ENCODE results near the gene ATP1B1. TPM values are rescaled to one million over a fixed set of nuclear protein-coding genes. Genes with fewer than 3 reads are reported as not detected.

The ATP1B1 gene
- total and polyA plus RNA-seq, 2 donors (not counting 1 experiment from before 2014, with no cell fraction given), result 1.4 to 1.7 TPM

- POLR2A ChIA-PET, result no interaction called here
- peaks cover 39% of the 10 kb centered on the region for H3K27me3 Mint-ChIP-seq
These were observed 1.2 kb downstream of the ATP1B1 start for GRCh38 chr1:169107603-169108208.

More at GRCh38 chr1:169107603-169108208, 1.2 kb downstream of the ATP1B1 start:
- TF ChIP-seq CTCF (IDR thresholded peaks at IDR 0.05), result no peak
- TF ChIP-seq EZH2 (IDR thresholded peaks at IDR 0.05; ENCODE audit: borderline replicate concordance, insufficient read depth, low read depth, low read length, poor library complexity, severe bottlenecking), result no peak
- Histone ChIP-seq H3K27me3 (replicated peaks in 1 of 4; ENCODE audit: control extremely low read depth in 1 of 4, control insufficient read depth in 3 of 4, insufficient read depth in 4 of 4, low read length in 3 of 4) (peaks cover 0 to 46% (median 26%) of the 10 kb centered on the region in 4 experiments), H3K27ac (ENCODE audit: low read length in 2 of 2) (no peak overlapping the region), H3K36me3 (replicated peaks in 1 of 2; ENCODE audit: control extremely low read depth in 1 of 2, control insufficient read depth in 1 of 2, extremely low read depth in 1 of 2, insufficient read depth in 2 of 2, low read length in 1 of 2) (no peaks in the 10 kb centered on the region), H2AFZ (ENCODE audit: insufficient read depth, low read depth, low read length, poor library complexity, severe bottlenecking) (peak overlapping the region; percentile 78), H3K9ac (ENCODE audit: low read length) (peak overlapping the region; percentile 71), H4K20me1 (ENCODE audit: control insufficient read depth, insufficient read depth, low read length, poor library complexity, severe bottlenecking) (no peaks in the 10 kb centered on the region), H3K79me2 (ENCODE audit: control insufficient read depth, insufficient read depth, low read length) (no peaks in the 10 kb centered on the region), H3K4me2 (replicated peaks; ENCODE audit: low read depth, low read length, poor library complexity, severe bottlenecking) (peak overlapping the region; percentile 93), H3K4me1 (ENCODE audit: control insufficient read depth in 2 of 2, insufficient read depth in 2 of 2, low read length in 2 of 2) (peaks cover 17 to 18% of the 10 kb centered on the region in 2 donors), H3K4me3 (ENCODE audit: control extremely low read depth in 1 of 5, extremely low read depth in 1 of 5, insufficient read depth in 1 of 5, low read depth in 2 of 5, low read length in 4 of 5) (peak overlapping the region in 3 of 5 experiments; percentile 33 to 78 (median 71)), H3K9me3 (ENCODE audit: control extremely low read depth in 1 of 3, control insufficient read depth in 2 of 3, insufficient read depth in 1 of 3, low read length in 2 of 3) (no peaks in the 10 kb centered on the region)
- Mint-ChIP-seq H3K9me3 (ENCODE audit: insufficient read depth) (no peaks in the 10 kb centered on the region), H3K4me3 (peak overlapping the region; percentile 11), H3K27ac (peak overlapping the region; percentile 34), H3K4me1 (peaks cover 16% of the 10 kb centered on the region)
- WGBS (ENCODE audit: insufficient coverage), result 13% methylated on average over 3 of the region's 9 CpGs
- ATAC-seq (ENCODE audit: low read depth), result no peak
- CTCF ChIA-PET, result interaction anchor here (0.7 to 1.9 kb wide), 2 partner anchors 765 to 822 kb away, joined by 4 to 5 read pairs; no protein-coding TSS in a partner anchor
- intact Hi-C loops (cut with micrococcal nuclease), result loop anchor here (1.0 to 5.0 kb wide), 5 partner anchors 9 to 929 kb away; partner anchors contain the start of genes BLZF1, NME7 and TIPRL
- no peak for DNase-seq
